Breast epithelium (tissue), 4 donors: ENCODE data around the gene CDH4. TPM values are rescaled to one million over a fixed set of nuclear protein-coding genes. Genes with fewer than 3 reads are reported as not detected.

Experiments used
- DNase-seq, 2 donors: peaks; one replicate each; pipeline ENCODE4 v3.0.0-alpha.2; 2019; ENCODE audit warnings: low spot score in 2 of 2
- H3K27ac ChIP-seq, 2 donors: fragments of 200-600 bp; sonication (generic) in 1 of 2; one replicate each; pipeline ENCODE4 v1.5.1; 2016 to 2019; ENCODE audit warnings: mild to moderate bottlenecking in 1 of 2
- H3K27me3 ChIP-seq, 2 donors: fragments of 200-600 bp; sonication (generic) in 1 of 2; one replicate each; pipeline versions ENCODE4 v1.5.1 to v1.6.0; 2017 to 2019; ENCODE audit warnings: control low read depth in 1 of 2, mild to moderate bottlenecking in 1 of 2
- H3K36me3 ChIP-seq: fragments of 200-600 bp; one replicate; pipeline ENCODE4 v1.5.1; 2019
- H3K4me1 ChIP-seq, 2 donors: fragments of 200-600 bp; sonication (generic); one replicate each; pipeline ENCODE4 v1.5.1; 2016 to 2019; ENCODE audit warnings: control low read depth in 1 of 2
- H3K4me3 ChIP-seq, 3 donors: fragments of 200-600 bp; sonication (generic); 1 replicate in 2 of 3; 2 replicates in 1 of 3; pipeline ENCODE4 v1.5.1; 2016 to 2019; ENCODE audit warnings: mild to moderate bottlenecking in 3 of 3, moderate library complexity in 2 of 3
- H3K9me3 ChIP-seq, 2 donors: fragments of 200-600 bp; sonication (generic) in 1 of 2; one replicate each; pipeline ENCODE4 v1.5.1; 2016 to 2019; ENCODE audit warnings: control low read depth in 1 of 2
- CTCF ChIP-seq, 3 donors: fragments of 450-650 bp; IDR thresholded peaks; one replicate each; pipeline ENCODE4 v1.5.1; 2016 to 2017; ENCODE audit warnings: antibody characterized with exemption in 3 of 3, mild to moderate bottlenecking in 3 of 3, moderate library complexity in 3 of 3
- POLR2A ChIP-seq: fragments of 450-650 bp; IDR thresholded peaks from one replicate; pipeline ENCODE4 v1.6.1; 2016; ENCODE audit warnings: antibody characterized with exemption, mild to moderate bottlenecking, moderate library complexity
- POLR2AphosphoS5 ChIP-seq, 3 donors: sonication (generic); formaldehyde crosslinking; IDR thresholded peaks; one replicate each; pipeline ENCODE4 v1.6.1; 2017; ENCODE audit warnings: antibody characterized with exemption in 3 of 3
- intact Hi-C: fragments of 100-400 bp; cut with DNase I; formaldehyde crosslinking; loops from one replicate; pipeline ENCODE4 v1.15.1; 2023; ENCODE audit warnings: low total_unique reads
- total RNA-seq, 3 donors: library from RNA; depleted of rRNA; stranded (reverse); fragments of >200 nt; gene quantifications; one replicate each; pipeline ENCODE4 v1.1.0, GENCODE V29; 2016

CDH4 gene
- total RNA-seq, 3 donors from 2014 or later: under 0.01 TPM; not detected in 2

- no peak for DNase-seq
Observed at GRCh38 chr20:61349447-61350165, 97.5 kb downstream of the CDH4 start.

DNA sequence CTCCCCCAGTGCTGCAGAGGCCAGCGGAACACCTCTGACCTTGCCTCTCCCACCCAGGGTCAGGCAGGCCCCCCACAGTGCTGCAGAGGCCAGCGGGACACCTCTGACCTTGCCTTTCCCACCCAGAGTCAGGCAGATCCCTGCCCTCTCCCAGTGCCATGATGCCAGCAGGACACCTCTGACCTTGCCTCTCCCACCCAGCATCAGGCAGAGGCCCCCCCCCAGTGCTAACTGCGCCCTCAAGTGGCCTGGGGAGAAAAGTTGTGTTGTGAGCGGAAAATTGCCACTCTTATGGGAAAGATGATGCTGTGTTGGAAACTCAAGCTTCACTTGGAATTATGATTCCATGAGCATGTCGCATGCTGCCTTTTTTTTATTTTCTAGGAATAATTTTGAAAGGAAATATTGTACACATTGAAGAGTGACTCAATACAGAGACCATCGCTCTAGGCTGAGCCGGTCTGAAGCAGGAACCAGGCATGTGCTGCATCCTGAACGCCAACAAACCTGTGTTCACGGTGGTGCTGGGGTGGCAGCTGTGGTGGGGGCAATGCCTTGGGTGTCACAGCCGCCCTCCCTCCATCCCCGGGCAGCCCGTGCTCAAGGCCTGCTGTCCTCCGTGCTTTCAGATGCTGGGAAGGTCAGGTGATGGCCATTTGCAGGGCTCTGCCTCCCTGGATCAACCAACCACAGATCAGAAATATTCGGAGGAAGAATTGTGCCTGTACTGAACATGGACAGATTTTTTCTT is 98.6 kb downstream of the CDH4 start:
- Histone ChIP-seq H3K9me3 (no peaks in the 10 kb centered on the region), H3K4me1 (no peaks in the 10 kb centered on the region), H3K36me3 (no peaks in the 10 kb centered on the region), H3K27me3 (peaks cover 0 to 30% of the 10 kb centered on the region in 2 donors), H3K27ac (no peak overlapping the region), H3K4me3 (no peak overlapping the region)
- intact Hi-C loops: no loop called here
- TF ChIP-seq CTCF (IDR thresholded peaks at IDR 0.05) (no peak), POLR2A (no peak), POLR2AphosphoS5 (IDR thresholded peaks at IDR 0.05) (no peak)
- DNase-seq: no peak

More at GRCh38 chr20:61349447-61350165, 97.5 kb downstream of the CDH4 start:
- Histone ChIP-seq H3K9me3 (no peaks in the 10 kb centered on the region), H3K4me3 (no peak overlapping the region), H3K36me3 (no peaks in the 10 kb centered on the region), H3K27ac (no peak overlapping the region), H3K4me1 (no peaks in the 10 kb centered on the region), H3K27me3 (peaks cover 0 to 30% of the 10 kb centered on the region in 2 donors)
- TF ChIP-seq CTCF (IDR thresholded peaks at IDR 0.05): no peak
- TF ChIP-seq POLR2AphosphoS5 (IDR thresholded peaks at IDR 0.05): no peak
- intact Hi-C loops: no loop called here

GRCh38 chr20:61352346-61353260 is 100.5 kb downstream of the CDH4 start:
- intact Hi-C loops: no loop called here
- Histone ChIP-seq H3K27ac (no peak overlapping the region), H3K4me3 (no peak overlapping the region), H3K27me3 (peaks cover 0 to 23% of the 10 kb centered on the region in 2 donors), H3K9me3 (no peaks in the 10 kb centered on the region), H3K4me1 (no peaks in the 10 kb centered on the region), H3K36me3 (no peaks in the 10 kb centered on the region)
- no peak for DNase-seq
- TF ChIP-seq POLR2AphosphoS5 (IDR thresholded peaks at IDR 0.05) (no peak), CTCF (IDR thresholded peaks at IDR 0.05) (no peak), POLR2A (no peak)

GRCh38 chr20:61353261-61354000 is 101.4 kb downstream of the CDH4 start:
- Histone ChIP-seq H3K27me3 (peaks cover 0 to 29% of the 10 kb centered on the region in 2 donors), H3K36me3 (no peaks in the 10 kb centered on the region), H3K27ac (no peak overlapping the region), H3K9me3 (no peaks in the 10 kb centered on the region), H3K4me1 (no peaks in the 10 kb centered on the region), H3K4me3 (no peak overlapping the region)
- DNase-seq: no peak
- intact Hi-C loops: no loop called here
- TF ChIP-seq CTCF (IDR thresholded peaks at IDR 0.05) (no peak), POLR2A (no peak), POLR2AphosphoS5 (IDR thresholded peaks at IDR 0.05) (no peak)
